NCI-H82 (cell line): Measurements from ENCODE around the gene DYDC2.
A peak's percentile ranks its signal among the peaks of the same experiment; 100 is the strongest.
"Not testable (repeated sequence)": the region's sequence is repeated elsewhere in the genome, so short reads cannot be mapped to it uniquely, and the experiment has no call there.

Experiments used
- DNase-seq: peaks from one replicate; lab custom pipeline; 2025; lab: John Stamatoyannopoulos, UW

DYDC2 gene

GRCh38 chr10:80413271-80413996 is 56.9 kb downstream of the DYDC2 start:
- peak; percentile 77 for DNase-seq

GRCh38 chr10:80414142-80414895 is 57.7 kb downstream of the DYDC2 start:
- DNase-seq: peak; percentile 93

- no peak for DNase-seq
These were observed 59.3 kb downstream of the DYDC2 start for GRCh38 chr10:80415734-80416478.

- DNase-seq: peak; percentile 5
These were observed 60.0 kb downstream of the DYDC2 start for GRCh38 chr10:80416479-80417098.

- DNase-seq: not testable (repeated sequence)
These were observed 60.7 kb downstream of the DYDC2 start for GRCh38 chr10:80417256-80417655.
